Medulla oblongata (tissue), 1 donor: ENCODE measurements around the gene CYP1A2.

ENCODE experiments used
- DNase-seq: peaks from one replicate; pipeline ENCODE4 v3.0.0-alpha.2; 2015; ENCODE audit errors: extremely low spot score

Gene CYP1A2

GRCh38 chr15:74802862-74803447, 54.3 kb downstream of the CYP1A2 start:
- DNase-seq = no peak

DNA sequence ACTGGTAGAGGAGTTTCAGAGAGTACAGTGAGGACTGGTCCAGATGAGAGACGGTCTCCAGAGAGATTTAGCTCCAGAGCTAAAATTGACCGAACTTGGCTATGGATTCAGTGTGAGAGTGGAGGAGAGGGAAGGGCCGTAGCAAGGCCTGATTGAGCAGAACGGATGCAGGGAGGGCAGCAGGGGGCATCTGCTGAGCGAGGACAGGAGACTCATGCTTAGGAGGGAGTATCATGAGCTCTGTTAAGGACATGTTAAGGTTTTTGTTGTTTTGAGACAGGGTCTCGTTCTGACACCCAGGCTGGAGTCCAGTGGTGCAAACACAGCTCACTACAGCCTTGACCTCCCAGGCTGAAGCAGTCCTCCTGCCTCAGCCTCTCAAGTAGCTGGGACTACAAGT, 56.3 kb downstream of the CYP1A2 start:
- DNase-seq = no peak
